Endothelial cell of umbilical vein (primary cell): ENCODE measurements around the gene WEE2. TPM values are rescaled to one million over a fixed set of nuclear protein-coding genes. Genes with fewer than 3 reads are reported as not detected.

ENCODE experiments used
- BruUV-seq: library from RNA; stranded (reverse); fragments of 400-500 nt; replicated peaks from 2 replicates; lab custom pipeline; 2021; lab: Mats Ljungman, UMichigan
- CTCF ChIA-PET: fragments of 300-600, 350-600 bp; sonication (Branson Sonifier 250); formaldehyde crosslinking; loops from one replicate; lab custom pipeline; 2021; ENCODE audit warnings: antibody characterized with exemption, inconsistent platforms; lab: Charles Lee
- POLR2A ChIA-PET: fragments of 300-600, 350-600 bp; sonication (Branson Sonifier 250); formaldehyde crosslinking; loops from one replicate; lab custom pipeline; 2021; ENCODE audit warnings: antibody characterized with exemption, inconsistent platforms; lab: Charles Lee
- DNase-seq: peaks from one replicate; pipeline ENCODE4 v3.0.0-alpha.2; 2011; ENCODE audit warnings: low read depth, low spot score
- FAIRE-seq: peaks from 2 replicates; lab custom pipeline; 2011; peaks lifted over from hg19 to GRCh38; lab: Jason Lieb, UNC
- H2AFZ ChIP-seq: 2 replicates; pipeline ENCODE4 v1.6.0; 2012; ENCODE audit warnings: low read depth, low read length, control low read depth, inconsistent platforms
- H3K27ac ChIP-seq: 2 replicates; pipeline ENCODE4 v1.5.1; 2011; ENCODE audit warnings: low read depth, mild to moderate bottlenecking, control low read depth, low read length, moderate library complexity; ENCODE audit not compliant: insufficient read depth
- H3K27me3 ChIP-seq, 2 experiments: 2 replicates each; pipeline versions ENCODE4 v1.6.0 to v1.6.1; 2011; ENCODE audit warnings: low read length in 2 of 2, mixed read lengths in 1 of 2; ENCODE audit not compliant: control insufficient read depth in 2 of 2, insufficient read depth in 2 of 2
- H3K36me3 ChIP-seq, 2 experiments: 2 replicates in 1 of 2; 3 replicates in 1 of 2; pipeline ENCODE4 v1.5.1; 2011; ENCODE audit warnings: low read length in 2 of 2, mild to moderate bottlenecking in 1 of 2, moderate library complexity in 1 of 2; ENCODE audit not compliant: control insufficient read depth in 2 of 2, insufficient read depth in 2 of 2; ENCODE audit errors: extremely low read depth in 1 of 2
- H3K4me1 ChIP-seq: 3 replicates; pipeline ENCODE4 v1.5.1; 2011; ENCODE audit warnings: mild to moderate bottlenecking, low read length; ENCODE audit not compliant: control insufficient read depth, insufficient read depth; ENCODE audit errors: extremely low read depth
- H3K4me2 ChIP-seq: 2 replicates; pipeline ENCODE4 v1.6.1; 2011; ENCODE audit warnings: low read length, control low read depth, mixed read lengths; ENCODE audit not compliant: insufficient read depth
- H3K4me3 ChIP-seq, 3 experiments: fragments of 200-600 bp in 1 of 3; sonication (generic), shearing (Covaris generic) in 1 of 3; replicated peaks in 1 of 3; 2 replicates each; pipeline ENCODE4 v1.5.1; 2011 to 2016; ENCODE audit warnings: control low read depth in 3 of 3, low read length in 3 of 3, mild to moderate bottlenecking in 2 of 3, inconsistent platforms in 1 of 3, low read depth in 1 of 3, moderate library complexity in 1 of 3; ENCODE audit not compliant: insufficient read depth in 1 of 3
- H3K79me2 ChIP-seq: 2 replicates; pipeline ENCODE4 v1.6.0; 2012; ENCODE audit warnings: low read length, inconsistent platforms; ENCODE audit not compliant: control insufficient read depth, insufficient read depth
- H3K9ac ChIP-seq: replicated peaks from 2 replicates; pipeline ENCODE3; 2011; ENCODE audit warnings: low read length, control low read depth; ENCODE audit not compliant: insufficient read depth; ENCODE audit errors: extremely low read depth
- H3K9me1 ChIP-seq: replicated peaks from 3 replicates; pipeline ENCODE4 v1.6.0; 2011; ENCODE audit warnings: mild to moderate bottlenecking, low read length; ENCODE audit not compliant: control insufficient read depth, insufficient read depth; ENCODE audit errors: extremely low read depth
- H3K9me3 ChIP-seq: replicated peaks from 2 replicates; pipeline ENCODE4 v1.5.1; 2012; ENCODE audit warnings: low read length, inconsistent platforms; ENCODE audit not compliant: control insufficient read depth, insufficient read depth
- H4K20me1 ChIP-seq: replicated peaks from 2 replicates; pipeline ENCODE3; 2011; ENCODE audit warnings: mild to moderate bottlenecking, low read length; ENCODE audit not compliant: control insufficient read depth, insufficient read depth; ENCODE audit errors: extremely low read depth
- CTCF ChIP-seq, 2 donors: IDR thresholded peaks; 1 replicate in 1 of 2; 2 replicates in 1 of 2; pipeline ENCODE4 v1.5.1; 2011; ENCODE audit warnings: low read length in 2 of 2, mild to moderate bottlenecking in 2 of 2, moderate library complexity in 2 of 2, control low read depth in 1 of 2, inconsistent platforms in 1 of 2, low read depth in 1 of 2; ENCODE audit not compliant: insufficient read depth in 1 of 2; ENCODE audit errors: extremely low read depth in 1 of 2
- EZH2 ChIP-seq: IDR thresholded peaks from 2 replicates; pipeline ENCODE4 v1.6.1; 2012; ENCODE audit warnings: borderline replicate concordance, low read depth, mild to moderate bottlenecking, moderate library complexity, low read length, inconsistent platforms; ENCODE audit not compliant: severe bottlenecking
- FOS ChIP-seq: IDR thresholded peaks from 2 replicates; pipeline ENCODE4 v1.6.1; 2011; ENCODE audit warnings: mild to moderate bottlenecking, low read length, moderate library complexity, borderline replicate concordance; ENCODE audit not compliant: insufficient read depth
- GATA2 ChIP-seq: IDR thresholded peaks from 2 replicates; pipeline ENCODE4 v1.7.0; 2011; ENCODE audit warnings: low read depth, mild to moderate bottlenecking, moderate library complexity, mixed read lengths, low read length; ENCODE audit not compliant: insufficient read length, insufficient read depth
- JUN ChIP-seq: IDR thresholded peaks from 2 replicates; pipeline ENCODE4 v1.6.1; 2011; ENCODE audit warnings: borderline replicate concordance, low read depth; ENCODE audit not compliant: insufficient read length, insufficient read depth
- MAX ChIP-seq: IDR thresholded peaks from 2 replicates; pipeline ENCODE4 v1.6.1; 2011; ENCODE audit not compliant: insufficient read depth, insufficient read length
- MYC ChIP-seq: IDR thresholded peaks from one replicate; pipeline ENCODE4 v1.6.1; 2011; ENCODE audit warnings: mild to moderate bottlenecking, low read depth, low read length
- POLR2A ChIP-seq: IDR thresholded peaks from 2 replicates; pipeline ENCODE4 v1.6.1; 2012; ENCODE audit warnings: low read depth, mild to moderate bottlenecking, control low read depth, low read length
- POLR2AphosphoS5 ChIP-seq: IDR thresholded peaks from 2 replicates; pipeline ENCODE4 v1.6.1; 2012; ENCODE audit warnings: low read depth, mild to moderate bottlenecking, control low read depth, low read length, moderate library complexity; ENCODE audit not compliant: insufficient read depth
- dilution Hi-C: fragments of 300-500 bp; cut with MboI; formaldehyde crosslinking; loops from one replicate; pipeline ENCODE4 v1.15.0; 2019; ENCODE audit warnings: low sequenced_read_pairs; ENCODE audit not compliant: extremely low pct_ligation_motif_present
- intact Hi-C: fragments of 100-400 bp; cut with micrococcal nuclease; formaldehyde crosslinking; loops from one replicate; pipeline ENCODE4 v1.10.0; 2022
- polyA plus RNA-seq, 4 experiments: library from polyadenylated mRNA; depleted of rRNA in 3 of 4; stranded (reverse) in 3 of 4; unstranded in 1 of 4; fragments of >200 nt; gene quantifications; 2 replicates each; pipeline versions ENCODE4 v1.2.1 to v1.2.3, GENCODE V29; 2011 to 2012; ENCODE audit warnings: missing spikeins in 1 of 4
- total RNA-seq: library from RNA; stranded (reverse); gene quantifications from 2 replicates; pipeline ENCODE4 v1.2.3, GENCODE V29; 2021

Gene WEE2
- total and polyA plus RNA-seq, 2 donors (not counting 3 experiments of a cell fraction or from before 2014, with no cell fraction given) = not detected

DNA sequence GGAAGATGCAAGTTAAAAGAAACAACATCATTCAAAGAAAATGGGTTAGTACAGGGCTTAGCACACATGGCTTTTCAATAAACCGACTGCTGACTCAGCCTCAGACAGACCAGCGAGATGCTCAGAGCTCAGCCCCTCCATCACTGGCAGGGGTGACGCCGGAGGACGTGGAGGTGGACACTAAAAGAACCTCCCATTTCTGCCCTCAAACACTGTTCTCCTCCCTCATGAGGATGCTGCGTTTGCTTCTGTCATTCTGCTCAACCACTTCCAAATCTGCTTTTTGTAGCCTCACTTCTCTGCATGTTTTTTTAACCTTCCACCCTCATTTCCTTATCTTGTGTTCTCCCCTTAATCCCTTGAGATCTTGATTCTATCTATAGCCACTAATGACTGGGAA, 21.5 kb upstream of the WEE2 start:
- Histone ChIP-seq H3K9me1 (no peaks in the 10 kb centered on the region), H3K27me3 (no peaks in the 10 kb centered on the region), H4K20me1 (no peaks in the 10 kb centered on the region), H3K4me3 (no peak overlapping the region), H3K9me3 (no peaks in the 10 kb centered on the region), H2AFZ (no peak overlapping the region), H3K4me2 (no peak overlapping the region), H3K36me3 (peaks cover 5 to 18% of the 10 kb centered on the region in 2 experiments), H3K79me2 (peaks cover 9% of the 10 kb centered on the region), H3K27ac (no peak overlapping the region), H3K9ac (no peak overlapping the region), H3K4me1 (peaks cover 7% of the 10 kb centered on the region)
- CTCF ChIA-PET = interaction anchor here (0.9 to 2.4 kb wide), 3 partner anchors 10 to 37 kb away, joined by 3 to 9 read pairs (median 7); no protein-coding TSS in a partner anchor
- POLR2A ChIA-PET = no interaction called here
- FAIRE-seq = peak; percentile 43
- intact Hi-C loops (no loop called here), dilution Hi-C loops (no loop called here)
- no peak for TF ChIP-seq MYC
- no peak for TF ChIP-seq GATA2
- no peak for TF ChIP-seq MAX
- TF ChIP-seq EZH2 = no peak
- TF ChIP-seq JUN = no peak
- no peak for TF ChIP-seq POLR2AphosphoS5
- no peak for TF ChIP-seq POLR2A
- TF ChIP-seq CTCF (IDR thresholded peaks at IDR 0.05; ENCODE audit: extremely low read depth in 1 of 2, insufficient read depth in 1 of 2, low read depth in 1 of 2, low read length in 2 of 2) = no peak
- TF ChIP-seq FOS = no peak
- no peak for DNase-seq
- BruUV-seq = no TSS peak
